Stimulated activated CD8-positive, alpha-beta memory T cell treated with anti-CD3 and anti-CD28 coated beads, Interleukin-7, amount 100 ng/mL, for 48 hours (primary cell): ENCODE results near the gene CFAP161.

Experiments used
- DNase-seq, 2 donors: peaks; one replicate each; pipeline ENCODE4 v3.0.0-alpha.2; 2020; ENCODE audit warnings: low read depth in 1 of 2; ENCODE audit errors: extremely low read depth in 1 of 2

Gene CFAP161

GRCh38 chr15:81182031-81182755 lies 48.1 kb downstream of the CFAP161 start:
- DNase-seq: no peak

- no peak for DNase-seq
Observed at GRCh38 chr15:81182756-81183438, 48.8 kb downstream of the CFAP161 start.

- DNase-seq: no peak
Observed at GRCh38 chr15:81183439-81183775, 49.3 kb downstream of the CFAP161 start.

GRCh38 chr15:81184188-81184587 lies 50.1 kb downstream of the CFAP161 start:
- no peak for DNase-seq

- no peak for DNase-seq
Observed at GRCh38 chr15:81185631-81186295, 51.7 kb downstream of the CFAP161 start.

- no peak for DNase-seq
Observed at GRCh38 chr15:81188354-81188753, 54.3 kb downstream of the CFAP161 start.

- DNase-seq: no peak
Observed at GRCh38 chr15:81189583-81190283, 55.7 kb downstream of the CFAP161 start.

- DNase-seq: no peak
Observed at GRCh38 chr15:81190922-81191507, 56.9 kb downstream of the CFAP161 start.

- DNase-seq: no peak
Observed at GRCh38 chr15:81191701-81192100, 57.6 kb downstream of the CFAP161 start.

GRCh38 chr15:81194723-81195122 lies 60.7 kb downstream of the CFAP161 start:
- no peak for DNase-seq

- DNase-seq: no peak
Observed at GRCh38 chr15:81195339-81195864, 61.3 kb downstream of the CFAP161 start.

GRCh38 chr15:81196576-81197254 lies 62.6 kb downstream of the CFAP161 start, which contains the start of gene IL16:
IL16 (plus strand) TSS chr15:81196879; CDS start chr15:81225400, 28,521 bp downstream.
- DNase-seq: no peak

- no peak for DNase-seq
Observed at GRCh38 chr15:81197255-81197630, 63.2 kb downstream of the CFAP161 start.

GRCh38 chr15:81197688-81198281 lies 63.7 kb downstream of the CFAP161 start:
- DNase-seq: no peak
